IMR-90 (cell line): ENCODE results near the gene KCNMB1. TPM values are rescaled to one million over a fixed set of nuclear protein-coding genes. Genes with fewer than 3 reads are reported as not detected.

Source experiments
- ATAC-seq: fragments of 200-7000 bp; cut with Tn5 transposase; 2 replicates; pipeline ENCODE4 v1.9.1; 2020; ENCODE audit warnings: low read depth, mild to moderate bottlenecking, moderate library complexity
- BruUV-seq: library from RNA; stranded (reverse); fragments of 400-500 nt; replicated peaks from 2 replicates; lab custom pipeline; 2021; lab: Mats Ljungman, UMichigan
- CTCF ChIA-PET: fragments of 300-600 bp; formaldehyde crosslinking; extraction: SDS; loops from one replicate; lab custom pipeline; 2021; ENCODE audit warnings: antibody characterized with exemption; lab: Yijun Ruan, JAX
- POLR2A ChIA-PET: fragments of 300-600 bp; sonication (Branson Sonifier 250); formaldehyde crosslinking; loops from one replicate; lab custom pipeline; 2022; ENCODE audit warnings: antibody characterized with exemption; ENCODE audit not compliant: unreplicated experiment; lab: Charles Lee
- DNase-seq: peaks from one replicate; pipeline ENCODE4 v3.0.0; 2013
- H2AFZ ChIP-seq: replicated peaks from 2 replicates; pipeline ENCODE3; 2013; ENCODE audit warnings: low read length, mild to moderate bottlenecking; ENCODE audit not compliant: poor library complexity
- H2AK5ac ChIP-seq: 2 replicates; pipeline ENCODE4 v1.6.1; 2013; ENCODE audit warnings: low read depth, low read length, inconsistent platforms
- H2AK9ac ChIP-seq: replicated peaks from 2 replicates; pipeline ENCODE3; 2013; ENCODE audit warnings: mild to moderate bottlenecking, low read depth, low read length, moderate library complexity; ENCODE audit not compliant: poor library complexity
- H2BK120ac ChIP-seq: 2 replicates; pipeline ENCODE4 v1.6.1; 2013; ENCODE audit warnings: low read depth, low read length, inconsistent platforms
- H2BK15ac ChIP-seq: 3 replicates; pipeline ENCODE4 v1.6.1; 2013; ENCODE audit warnings: low read depth, low read length, inconsistent platforms
- H2BK20ac ChIP-seq: 2 replicates; pipeline ENCODE4 v1.6.1; 2013; ENCODE audit warnings: low read depth, mild to moderate bottlenecking, inconsistent platforms, low read length, moderate library complexity
- H2BK5ac ChIP-seq: 2 replicates; pipeline ENCODE4 v1.6.1; 2013; ENCODE audit warnings: mild to moderate bottlenecking, low read depth, low read length, inconsistent platforms; ENCODE audit not compliant: poor library complexity, severe bottlenecking
- H3K14ac ChIP-seq: replicated peaks from 2 replicates; pipeline ENCODE4 v1.6.1; 2013; ENCODE audit warnings: low read depth, low read length, inconsistent platforms
- H3K18ac ChIP-seq: 2 replicates; pipeline ENCODE4 v1.6.1; 2013; ENCODE audit warnings: low read depth, low read length, control low read depth
- H3K23ac ChIP-seq: 2 replicates; pipeline ENCODE4 v1.6.1; 2013; ENCODE audit warnings: low read depth, low read length, inconsistent platforms
- H3K27ac ChIP-seq: 2 replicates; pipeline ENCODE4 v1.5.1; 2013; ENCODE audit warnings: mild to moderate bottlenecking, control low read depth, low read length; ENCODE audit not compliant: insufficient read depth
- H3K27me3 ChIP-seq: 2 replicates; pipeline ENCODE4 v1.6.1; 2013; ENCODE audit warnings: low read length; ENCODE audit not compliant: control insufficient read depth, insufficient read depth
- H3K36me3 ChIP-seq: 2 replicates; pipeline ENCODE4 v1.6.1; 2013; ENCODE audit warnings: low read length, mixed read lengths; ENCODE audit not compliant: control insufficient read depth, insufficient read depth
- H3K4ac ChIP-seq: 2 replicates; pipeline ENCODE4 v1.6.1; 2013; ENCODE audit warnings: low read depth, low read length, inconsistent platforms
- H3K4me1 ChIP-seq: 2 replicates; pipeline ENCODE4 v1.6.1; 2013; ENCODE audit warnings: low read length, mixed read lengths; ENCODE audit not compliant: control insufficient read depth, insufficient read depth
- H3K4me2 ChIP-seq: 2 replicates; pipeline ENCODE4 v1.6.1; 2013; ENCODE audit warnings: low read depth, mild to moderate bottlenecking, control low read depth, low read length, moderate library complexity
- H3K4me3 ChIP-seq: 2 replicates; pipeline ENCODE4 v1.5.1; 2013; ENCODE audit warnings: low read depth, mild to moderate bottlenecking, control low read depth, low read length, moderate library complexity; ENCODE audit not compliant: insufficient read depth
- H3K56ac ChIP-seq: 2 replicates; pipeline ENCODE4 v1.6.1; 2013; ENCODE audit warnings: low read length, inconsistent platforms; ENCODE audit not compliant: insufficient read depth; ENCODE audit errors: extremely low read depth
- H3K79me1 ChIP-seq, 2 experiments: 2 replicates each; pipeline ENCODE4 v1.6.1; 2013; ENCODE audit warnings: low read length in 2 of 2, inconsistent platforms in 1 of 2, low read depth in 1 of 2
- H3K9ac ChIP-seq: 2 replicates; pipeline ENCODE4 v1.6.1; 2013; ENCODE audit warnings: low read depth, low read length, control low read depth
- H3K9me1 ChIP-seq: 2 replicates; pipeline ENCODE4 v1.6.1; 2013; ENCODE audit warnings: low read length, inconsistent platforms; ENCODE audit not compliant: insufficient read depth
- H3K9me3 ChIP-seq: 2 replicates; pipeline ENCODE4 v1.6.1; 2013; ENCODE audit warnings: low read length; ENCODE audit not compliant: control insufficient read depth, insufficient read depth
- H4K20me1 ChIP-seq: 2 replicates; pipeline ENCODE4 v1.6.1; 2013; ENCODE audit warnings: low read length, inconsistent platforms; ENCODE audit not compliant: insufficient read depth
- H4K5ac ChIP-seq: 2 replicates; pipeline ENCODE4 v1.6.1; 2013; ENCODE audit warnings: mild to moderate bottlenecking, low read depth, low read length, control low read depth
- H4K8ac ChIP-seq, 2 experiments: 2 replicates each; pipeline ENCODE4 v1.6.1; 2013; ENCODE audit warnings: low read depth in 2 of 2, low read length in 2 of 2, control low read depth in 1 of 2, inconsistent platforms in 1 of 2
- H4K91ac ChIP-seq: 2 replicates; pipeline ENCODE4 v1.6.1; 2013; ENCODE audit warnings: low read depth, low read length, inconsistent platforms; ENCODE audit not compliant: insufficient read depth
- BHLHE40 ChIP-seq: fragments of 150-350 bp; IDR thresholded peaks from 2 replicates; pipeline ENCODE4 v1.6.1; 2016; ENCODE audit warnings: mild to moderate bottlenecking, low read depth, low read length
- CEBPB ChIP-seq: IDR thresholded peaks from 2 replicates; pipeline ENCODE4 v1.6.1; 2012; ENCODE audit warnings: low read depth, low read length, improper control_type of control experiment
- CHD1 ChIP-seq: IDR thresholded peaks from 2 replicates; pipeline ENCODE4 v1.6.1; 2012; ENCODE audit warnings: low read depth, low read length, improper control_type of control experiment
- FOS ChIP-seq: fragments of 150-350 bp; IDR thresholded peaks from 2 replicates; pipeline ENCODE4 v1.6.1; 2016; ENCODE audit warnings: low read depth, low read length
- MAFK ChIP-seq: IDR thresholded peaks from 2 replicates; pipeline ENCODE4 v1.6.1; 2012; ENCODE audit warnings: low read depth, low read length, improper control_type of control experiment
- MAZ ChIP-seq: IDR thresholded peaks from 2 replicates; pipeline ENCODE4 v1.6.1; 2012; ENCODE audit warnings: low read depth, mild to moderate bottlenecking, low read length, improper control_type of control experiment, moderate library complexity, borderline replicate concordance
- MXI1 ChIP-seq: IDR thresholded peaks from 2 replicates; pipeline ENCODE4 v1.6.1; 2012; ENCODE audit warnings: low read depth, mild to moderate bottlenecking, low read length, moderate library complexity, borderline replicate concordance
- NFE2L2 ChIP-seq: fragments of 150-350 bp; IDR thresholded peaks from 2 replicates; pipeline ENCODE4 v1.6.1; 2016; ENCODE audit warnings: low read depth, mild to moderate bottlenecking, low read length
- POLR2A ChIP-seq: IDR thresholded peaks from 2 replicates; pipeline ENCODE4 v1.6.1; 2012; ENCODE audit warnings: mild to moderate bottlenecking, low read depth, low read length
- RAD21 ChIP-seq: IDR thresholded peaks from 2 replicates; pipeline ENCODE4 v1.6.1; 2012; ENCODE audit warnings: low read length, improper control_type of control experiment
- RCOR1 ChIP-seq: IDR thresholded peaks from 2 replicates; pipeline ENCODE4 v1.6.1; 2012; ENCODE audit warnings: mild to moderate bottlenecking, low read length, improper control_type of control experiment; ENCODE audit not compliant: insufficient replicate concordance
- RFX5 ChIP-seq: IDR thresholded peaks from 2 replicates; pipeline ENCODE4 v1.8.0; 2012; ENCODE audit warnings: low read depth, mild to moderate bottlenecking, low read length, moderate library complexity
- SMC3 ChIP-seq: fragments of 150-350 bp; IDR thresholded peaks from 2 replicates; pipeline ENCODE4 v1.6.1; 2016; ENCODE audit warnings: low read depth, mild to moderate bottlenecking, antibody characterized with exemption, low read length, moderate library complexity
- USF2 ChIP-seq: fragments of 150-350 bp; IDR thresholded peaks from 2 replicates; pipeline ENCODE4 v1.6.1; 2017; ENCODE audit warnings: mild to moderate bottlenecking, antibody characterized with exemption, low read length, low read depth
- WGBS, 2 experiments: methylation state at CpG; one replicate each; pipeline versions ENCODE4 v1.1.5 to v1.1.7; 2013; ENCODE audit warnings: missing lambda C conversion rate in 2 of 2; ENCODE audit not compliant: insufficient read length in 1 of 2; ENCODE audit errors: extremely low coverage in 2 of 2; 5-methylcytosine and 5-hydroxymethylcytosine counted together
- dilution Hi-C: fragments of 300-500 bp; cut with HindIII; formaldehyde crosslinking; loops from one replicate; pipeline ENCODE4 v1.14.3; 2018; ENCODE audit warnings: low sequenced_read_pairs; ENCODE audit not compliant: unreplicated experiment
- in situ Hi-C: fragments of 300-500 bp; cut with MboI; formaldehyde crosslinking; loops from 3 replicates; pipeline ENCODE4 v1.14.3; 2019; ENCODE audit warnings: low sequenced_read_pairs, inconsistent platforms, mixed read lengths
- intact Hi-C: fragments of 100-400 bp; cut with micrococcal nuclease; formaldehyde crosslinking; loops from 2 replicates; pipeline ENCODE4 v1.10.0; 2022
- polyA plus RNA-seq, 3 experiments: library from polyadenylated mRNA; depleted of rRNA; stranded (reverse); fragments of >200 nt; gene quantifications; 2 replicates each; pipeline ENCODE4 v1.2.3, GENCODE V29; 2012; ENCODE audit warnings: low replicate concordance in 1 of 3
- total RNA-seq: library from RNA; depleted of rRNA; stranded (reverse); fragments of >200 nt; gene quantifications from 2 replicates; pipeline ENCODE4 v1.2.3, GENCODE V29; 2012
- TF ChIP-seq, protein P1 (sequence below): fragments of 150-350 bp; IDR thresholded peaks from 2 replicates; pipeline ENCODE4 v1.6.1; 2016; ENCODE audit warnings: low read depth, mild to moderate bottlenecking, low read length, moderate library complexity, borderline replicate concordance
- TF ChIP-seq, protein P2 (sequence below): conservative IDR thresholded peaks from 2 replicates; pipeline ENCODE4 v1.5.1; 2012; ENCODE audit warnings: mild to moderate bottlenecking, low read depth, low read length, improper control_type of control experiment

The KCNMB1 gene
- total and polyA plus RNA-seq, 2 of the 4 experiments (the other 2 are of a cell fraction): not detected

GRCh38 chr5:170408877-170409660, 19.9 kb upstream of the KCNMB1 start:
- Histone ChIP-seq H3K79me1 (no peaks in the 10 kb centered on the region), H4K8ac (no peak overlapping the region), H2AFZ (no peak overlapping the region), H3K4ac (no peak overlapping the region), H4K91ac (no peak overlapping the region), H3K4me2 (no peak overlapping the region), H2BK15ac (no peak overlapping the region), H3K27ac (no peak overlapping the region), H2BK5ac (no peak overlapping the region), H3K9ac (no peak overlapping the region), H3K9me3 (no peaks in the 10 kb centered on the region), H2BK20ac (no peak overlapping the region), H3K23ac (no peak overlapping the region), H2AK5ac (no peak overlapping the region), H4K20me1 (no peaks in the 10 kb centered on the region), H3K36me3 (no peaks in the 10 kb centered on the region), H3K4me3 (no peak overlapping the region), H2AK9ac (no peak overlapping the region), H3K18ac (no peak overlapping the region), H3K27me3 (no peaks in the 10 kb centered on the region), H4K5ac (no peak overlapping the region), H3K14ac (no peak overlapping the region), H3K56ac (no peak overlapping the region), H3K4me1 (no peaks in the 10 kb centered on the region), H2BK120ac (no peak overlapping the region), H3K9me1 (no peaks in the 10 kb centered on the region)
- no peak for ATAC-seq
- intact Hi-C loops (no loop called here), in situ Hi-C loops (no loop called here), dilution Hi-C loops (no loop called here)
- ChIA-PET CTCF (no interaction called here), POLR2A (no interaction called here)
- WGBS, 2 experiments: no CpG with 5 or more reads among the region's 7 CpGs
- TF ChIP-seq RCOR1: no peak
- no peak for TF ChIP-seq RAD21
- TF ChIP-seq POLR2A: no peak
- no peak for TF ChIP-seq USF2
- no peak for TF ChIP-seq MAZ
- no peak for TF ChIP-seq NFE2L2
- no peak for TF ChIP-seq BHLHE40
- TF ChIP-seq FOS: no peak
- TF ChIP-seq CEBPB: no peak
- no peak for TF ChIP-seq MXI1
- TF ChIP-seq SMC3: no peak
- TF ChIP-seq, protein P1, sequence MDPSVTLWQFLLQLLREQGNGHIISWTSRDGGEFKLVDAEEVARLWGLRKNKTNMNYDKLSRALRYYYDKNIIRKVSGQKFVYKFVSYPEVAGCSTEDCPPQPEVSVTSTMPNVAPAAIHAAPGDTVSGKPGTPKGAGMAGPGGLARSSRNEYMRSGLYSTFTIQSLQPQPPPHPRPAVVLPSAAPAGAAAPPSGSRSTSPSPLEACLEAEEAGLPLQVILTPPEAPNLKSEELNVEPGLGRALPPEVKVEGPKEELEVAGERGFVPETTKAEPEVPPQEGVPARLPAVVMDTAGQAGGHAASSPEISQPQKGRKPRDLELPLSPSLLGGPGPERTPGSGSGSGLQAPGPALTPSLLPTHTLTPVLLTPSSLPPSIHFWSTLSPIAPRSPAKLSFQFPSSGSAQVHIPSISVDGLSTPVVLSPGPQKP: no peak
- TF ChIP-seq MAFK: no peak
- no peak for TF ChIP-seq CHD1
- TF ChIP-seq, protein P2, sequence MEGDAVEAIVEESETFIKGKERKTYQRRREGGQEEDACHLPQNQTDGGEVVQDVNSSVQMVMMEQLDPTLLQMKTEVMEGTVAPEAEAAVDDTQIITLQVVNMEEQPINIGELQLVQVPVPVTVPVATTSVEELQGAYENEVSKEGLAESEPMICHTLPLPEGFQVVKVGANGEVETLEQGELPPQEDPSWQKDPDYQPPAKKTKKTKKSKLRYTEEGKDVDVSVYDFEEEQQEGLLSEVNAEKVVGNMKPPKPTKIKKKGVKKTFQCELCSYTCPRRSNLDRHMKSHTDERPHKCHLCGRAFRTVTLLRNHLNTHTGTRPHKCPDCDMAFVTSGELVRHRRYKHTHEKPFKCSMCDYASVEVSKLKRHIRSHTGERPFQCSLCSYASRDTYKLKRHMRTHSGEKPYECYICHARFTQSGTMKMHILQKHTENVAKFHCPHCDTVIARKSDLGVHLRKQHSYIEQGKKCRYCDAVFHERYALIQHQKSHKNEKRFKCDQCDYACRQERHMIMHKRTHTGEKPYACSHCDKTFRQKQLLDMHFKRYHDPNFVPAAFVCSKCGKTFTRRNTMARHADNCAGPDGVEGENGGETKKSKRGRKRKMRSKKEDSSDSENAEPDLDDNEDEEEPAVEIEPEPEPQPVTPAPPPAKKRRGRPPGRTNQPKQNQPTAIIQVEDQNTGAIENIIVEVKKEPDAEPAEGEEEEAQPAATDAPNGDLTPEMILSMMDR: no peak
- TF ChIP-seq RFX5: no peak
- DNase-seq: no peak
- BruUV-seq: no TSS peak
